Ascending aorta (tissue), 2 donors: ENCODE measurements around the gene KIF3C. TPM values are rescaled to one million over a fixed set of nuclear protein-coding genes. Genes with fewer than 3 reads are reported as not detected.

Experiments
- DNase-seq, 2 donors: peaks; one replicate each; pipeline ENCODE4 v3.0.0-alpha.2; 2019; ENCODE audit warnings: low spot score in 2 of 2
- H3K27ac ChIP-seq, 2 donors: fragments of 200-600 bp; sonication (generic); one replicate each; pipeline ENCODE4 v1.5.1; 2016 to 2017; ENCODE audit warnings: mild to moderate bottlenecking in 1 of 2
- H3K27me3 ChIP-seq: fragments of 200-600 bp; sonication (generic); one replicate; pipeline ENCODE4 v1.5.1; 2017
- H3K36me3 ChIP-seq, 2 donors: fragments of 200-600 bp; sonication (generic); one replicate each; pipeline ENCODE4 v1.5.1; 2016
- H3K4me1 ChIP-seq, 2 donors: fragments of 200-600 bp; sonication (generic); one replicate each; pipeline ENCODE4 v1.5.1; 2016 to 2017; ENCODE audit warnings: mild to moderate bottlenecking in 1 of 2
- H3K4me3 ChIP-seq, 2 donors: fragments of 200-600 bp; sonication (generic); one replicate each; pipeline ENCODE4 v1.5.1; 2016 to 2017; ENCODE audit warnings: mild to moderate bottlenecking in 1 of 2
- H3K9me3 ChIP-seq, 2 donors: fragments of 200-600 bp; sonication (generic); one replicate each; pipeline ENCODE4 v1.5.1; 2016
- intact Hi-C: fragments of 100-400 bp; cut with DNase I; formaldehyde crosslinking; loops from one replicate; pipeline ENCODE4 v1.15.1; 2023
- total RNA-seq: library from RNA; depleted of rRNA; stranded (reverse); fragments of >200 nt; gene quantifications from one replicate; pipeline ENCODE4 v1.1.0, GENCODE V29; 2016
- TF ChIP-seq, protein P1 (sequence below), 3 experiments: fragments of 200-600 bp in 2 of 3; fragments of 450-650 bp in 1 of 3; sonication (generic) in 2 of 3; IDR thresholded peaks; one replicate each; pipeline ENCODE4 v1.5.1; 2016 to 2019; ENCODE audit warnings: antibody characterized with exemption in 3 of 3, mild to moderate bottlenecking in 1 of 3, moderate library complexity in 1 of 3

The KIF3C gene
- total RNA-seq, 1 donor from 2014 or later = 11.9 TPM

GRCh38 chr2:25980076-25980887 is 2.0 kb downstream of the KIF3C start:
- TF ChIP-seq, protein P1, sequence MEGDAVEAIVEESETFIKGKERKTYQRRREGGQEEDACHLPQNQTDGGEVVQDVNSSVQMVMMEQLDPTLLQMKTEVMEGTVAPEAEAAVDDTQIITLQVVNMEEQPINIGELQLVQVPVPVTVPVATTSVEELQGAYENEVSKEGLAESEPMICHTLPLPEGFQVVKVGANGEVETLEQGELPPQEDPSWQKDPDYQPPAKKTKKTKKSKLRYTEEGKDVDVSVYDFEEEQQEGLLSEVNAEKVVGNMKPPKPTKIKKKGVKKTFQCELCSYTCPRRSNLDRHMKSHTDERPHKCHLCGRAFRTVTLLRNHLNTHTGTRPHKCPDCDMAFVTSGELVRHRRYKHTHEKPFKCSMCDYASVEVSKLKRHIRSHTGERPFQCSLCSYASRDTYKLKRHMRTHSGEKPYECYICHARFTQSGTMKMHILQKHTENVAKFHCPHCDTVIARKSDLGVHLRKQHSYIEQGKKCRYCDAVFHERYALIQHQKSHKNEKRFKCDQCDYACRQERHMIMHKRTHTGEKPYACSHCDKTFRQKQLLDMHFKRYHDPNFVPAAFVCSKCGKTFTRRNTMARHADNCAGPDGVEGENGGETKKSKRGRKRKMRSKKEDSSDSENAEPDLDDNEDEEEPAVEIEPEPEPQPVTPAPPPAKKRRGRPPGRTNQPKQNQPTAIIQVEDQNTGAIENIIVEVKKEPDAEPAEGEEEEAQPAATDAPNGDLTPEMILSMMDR (IDR thresholded peaks at IDR 0.05) = no peak
- DNase-seq = no peak
- Histone ChIP-seq H3K27ac (no peak overlapping the region), H3K27me3 (no peaks in the 10 kb centered on the region), H3K4me1 (peaks cover 0 to 22% of the 10 kb centered on the region in 2 donors), H3K36me3 (no peaks in the 10 kb centered on the region), H3K9me3 (no peaks in the 10 kb centered on the region), H3K4me3 (no peak overlapping the region)
- intact Hi-C loops = loop anchor here (5.0 to 10.0 kb wide), 3 partner anchors 52 to 365 kb away; partner anchors contain the start of genes ADGRF3, RAB10 and SELENOI

DNA sequence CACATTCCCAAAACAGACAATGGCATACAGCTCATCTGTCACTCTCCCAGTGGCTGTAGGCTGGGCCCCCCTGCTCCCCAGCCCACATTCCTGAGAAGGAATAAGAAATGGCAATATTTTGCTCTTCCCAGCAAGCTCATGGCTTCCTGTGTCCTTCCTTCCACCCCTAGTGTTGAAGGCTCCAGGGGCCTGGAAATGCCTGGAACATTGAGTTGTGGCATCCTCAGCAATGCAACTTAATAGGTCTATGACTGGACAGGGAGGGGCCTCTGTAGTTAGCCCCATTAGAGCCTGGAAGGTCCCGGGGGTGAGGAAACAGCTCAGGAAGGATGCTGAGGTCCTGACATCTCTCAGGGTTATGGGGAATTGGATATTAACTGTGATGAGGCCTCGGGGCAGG is 3.3 kb downstream of the KIF3C start:
- H3K36me3 ChIP-seq = no peaks in the 10 kb centered on the region
- no peaks in the 10 kb centered on the region for H3K27me3 ChIP-seq
- H3K9me3 ChIP-seq = no peaks in the 10 kb centered on the region
- H3K4me3 ChIP-seq = no peak overlapping the region
- intact Hi-C loops = no loop called here
- no peak overlapping the region for H3K27ac ChIP-seq
- H3K4me1 ChIP-seq = peaks cover 0 to 22% of the 10 kb centered on the region in 2 donors
- DNase-seq = no peak
- TF ChIP-seq, protein P1 (IDR thresholded peaks at IDR 0.05) = no peak

DNA sequence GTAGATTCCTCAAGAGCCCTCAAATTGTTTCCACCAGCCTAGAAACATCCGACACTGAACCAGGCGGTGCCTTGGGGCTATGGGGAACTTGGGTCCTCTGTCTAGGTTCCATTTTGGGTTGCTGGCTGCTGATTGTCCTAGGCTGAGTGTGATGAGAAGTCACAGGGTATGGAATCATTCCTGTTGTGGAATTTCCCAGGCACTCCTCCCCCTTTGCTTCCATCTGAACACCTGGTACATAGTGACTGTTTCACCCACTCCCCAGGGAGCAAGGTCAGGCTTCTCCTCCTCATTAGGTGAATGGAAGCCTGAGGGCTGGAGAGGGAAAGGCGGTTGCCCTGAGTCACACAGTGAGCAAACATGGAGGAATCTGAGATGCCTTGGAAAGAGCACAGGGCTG is 4.5 kb downstream of the KIF3C start:
- H3K4me1 ChIP-seq = peaks cover 0 to 20% of the 10 kb centered on the region in 2 donors
- DNase-seq = no peak

DNA sequence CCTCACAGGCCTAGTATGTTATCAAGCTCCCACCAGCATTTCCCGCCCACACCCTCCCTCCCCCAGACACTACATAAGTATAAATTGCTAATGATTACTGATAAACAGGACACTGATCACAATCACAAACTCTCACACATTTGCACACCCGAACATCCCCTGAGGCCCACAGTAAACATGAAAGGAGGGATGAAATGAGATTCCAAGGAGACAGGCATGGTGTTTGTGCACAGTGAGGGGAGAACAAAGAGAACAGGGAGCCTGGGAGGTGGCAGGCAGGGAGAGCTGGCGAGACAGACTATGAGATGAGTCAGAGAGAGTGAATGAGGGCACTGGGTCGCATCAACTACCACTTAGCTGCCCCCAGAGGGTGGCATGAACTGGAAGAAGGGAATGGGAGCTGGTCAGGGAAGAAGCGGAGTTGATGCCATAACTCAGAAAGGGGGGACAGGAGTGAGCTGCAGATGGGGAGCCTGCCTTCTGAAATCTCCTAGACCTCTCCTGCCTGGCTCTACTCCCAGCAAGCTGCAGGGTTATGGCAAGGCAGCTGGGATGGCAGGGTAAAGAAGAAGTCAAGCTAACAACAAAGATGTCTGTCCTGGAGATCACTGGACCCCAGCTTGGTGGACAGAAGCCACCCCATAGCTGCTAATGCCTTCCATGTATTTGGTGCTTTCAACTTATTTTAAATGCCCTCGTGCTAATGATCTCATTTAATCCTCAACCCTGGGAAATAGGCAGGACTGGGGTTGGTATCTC is 5.1 kb downstream of the KIF3C start:
- no peaks in the 10 kb centered on the region for H3K36me3 ChIP-seq
- no peaks in the 10 kb centered on the region for H3K9me3 ChIP-seq
- intact Hi-C loops = no loop called here
- peaks cover 0 to 20% of the 10 kb centered on the region in 2 donors for H3K4me1 ChIP-seq
- no peak overlapping the region for H3K27ac ChIP-seq
- H3K4me3 ChIP-seq = no peak overlapping the region
- DNase-seq = no peak
- TF ChIP-seq, protein P1 (IDR thresholded peaks at IDR 0.05) = no peak
- no peaks in the 10 kb centered on the region for H3K27me3 ChIP-seq

More for the DNA sequence above, 4.5 kb downstream of the KIF3C start:
- H3K27ac ChIP-seq = no peak overlapping the region
- TF ChIP-seq, protein P1 (IDR thresholded peaks at IDR 0.05) = no peak
- no peak overlapping the region for H3K4me3 ChIP-seq
- no peaks in the 10 kb centered on the region for H3K9me3 ChIP-seq
- no peaks in the 10 kb centered on the region for H3K27me3 ChIP-seq
- H3K36me3 ChIP-seq = no peaks in the 10 kb centered on the region
- intact Hi-C loops = no loop called here

DNA sequence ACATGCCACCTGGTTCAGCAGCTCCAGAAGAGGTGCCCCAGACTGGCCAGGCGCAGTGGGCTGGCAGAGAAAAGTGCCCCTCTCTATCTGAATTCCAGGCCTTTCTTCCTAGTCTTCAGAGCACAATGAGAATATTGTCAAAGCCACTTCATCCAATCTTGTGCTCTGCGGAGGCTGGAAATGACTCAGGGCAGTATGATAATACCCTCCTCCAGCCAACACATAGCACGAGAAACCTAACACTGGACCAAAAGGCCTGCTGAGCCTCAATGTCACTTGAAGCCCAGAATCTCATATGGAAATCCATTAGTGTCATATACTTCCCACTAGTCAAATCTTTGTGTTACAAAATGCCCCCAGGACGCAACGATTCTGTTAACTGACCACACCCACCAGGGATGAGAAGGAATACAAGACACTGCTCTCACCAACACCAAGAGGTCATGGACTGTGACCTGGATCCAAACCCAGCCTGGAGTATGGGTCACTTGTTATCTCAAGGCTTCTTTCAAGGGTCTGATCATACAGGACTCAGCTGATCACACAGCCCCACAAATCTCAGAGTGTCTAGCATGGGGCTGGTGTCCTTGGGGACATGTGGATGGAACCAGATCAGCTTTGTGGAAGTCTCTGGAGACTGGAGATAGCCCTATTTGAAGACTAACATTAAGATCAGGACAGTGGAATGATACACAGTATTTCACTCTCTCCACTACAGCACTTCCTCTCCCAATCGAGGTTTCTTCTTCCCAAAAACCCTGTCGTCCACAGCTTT is 10.1 kb downstream of the KIF3C start:
- DNase-seq = no peak
- Histone ChIP-seq H3K4me1 (no peaks in the 10 kb centered on the region), H3K4me3 (no peak overlapping the region), H3K27me3 (no peaks in the 10 kb centered on the region), H3K27ac (no peak overlapping the region), H3K36me3 (peaks cover 0 to 8% of the 10 kb centered on the region in 2 donors), H3K9me3 (no peaks in the 10 kb centered on the region)
- TF ChIP-seq, protein P1 (IDR thresholded peaks at IDR 0.05) = no peak
- intact Hi-C loops = no loop called here
